ENCODE results near the gene SLC16A12.

SLC16A12 gene

GRCh38 chr10:89388806-89389205, 146.6 kb downstream of the SLC16A12 start:
- no peak for DNase-seq

DNA sequence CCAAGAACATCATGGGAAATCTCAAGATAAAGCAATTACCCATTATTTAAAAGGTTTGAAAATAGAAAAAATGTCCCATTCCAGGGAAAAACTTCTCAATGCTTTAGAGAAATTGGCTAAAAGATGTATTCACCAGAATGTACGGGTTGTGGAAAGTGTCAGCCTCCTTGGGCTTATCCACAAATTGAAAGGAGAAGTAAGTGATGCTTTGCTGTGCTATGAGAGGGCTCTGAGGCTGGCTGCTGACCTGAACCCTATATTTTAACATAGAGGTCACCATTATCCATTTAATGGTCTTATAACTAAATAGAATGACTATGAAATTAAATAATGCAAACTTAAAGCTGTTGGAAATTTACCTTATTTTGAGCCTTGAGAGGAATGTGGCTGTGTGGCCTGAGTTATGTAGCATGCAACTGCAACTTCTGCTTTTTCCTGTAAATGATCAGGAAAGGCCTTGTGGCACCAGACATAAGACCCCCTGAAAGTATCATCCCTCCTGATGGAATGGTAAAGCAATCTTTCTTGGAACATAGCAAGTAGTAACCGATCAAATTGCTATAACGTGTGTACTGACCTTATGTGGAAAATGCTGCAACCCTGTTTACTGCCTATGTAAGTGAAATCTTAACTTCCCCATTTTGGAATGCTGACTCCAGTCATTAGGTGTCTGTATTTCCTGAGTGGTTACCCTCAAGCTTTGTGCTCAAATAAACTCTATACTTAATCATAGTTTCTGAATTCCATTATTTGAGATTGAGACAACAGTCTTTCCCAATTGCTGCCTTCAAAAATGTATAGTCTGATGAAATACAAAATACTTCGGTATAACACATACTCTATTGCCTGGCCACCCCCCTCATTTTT, 150.7 kb downstream of the SLC16A12 start:
- no peak for DNase-seq

DNA sequence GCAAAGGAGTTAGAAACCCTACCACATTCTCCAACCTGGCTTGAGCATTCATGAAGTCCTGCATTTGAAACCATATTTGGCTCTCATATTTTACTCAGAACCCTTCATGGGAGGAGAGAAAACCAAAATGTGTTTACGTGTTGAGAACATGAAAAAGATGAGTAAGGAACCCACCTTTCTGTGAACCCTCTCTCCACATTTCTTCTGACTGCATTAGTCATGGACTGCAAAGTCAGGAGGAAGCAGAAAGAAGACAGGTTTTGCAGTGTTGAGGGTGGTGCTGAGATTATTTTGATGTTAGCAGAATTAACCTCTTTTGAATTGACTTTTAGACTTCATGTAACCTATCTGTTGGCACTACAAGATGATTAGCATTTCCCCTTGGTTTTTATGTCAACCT, 152.6 kb downstream of the SLC16A12 start:
- DNase-seq, result no peak

Measured in COR-L47 (cell line).